PC-9 (cell line): ENCODE data around the gene IL2RG. TPM values are rescaled to one million over a fixed set of nuclear protein-coding genes. Genes with fewer than 3 reads are reported as not detected.

ENCODE experiments used
- BruUV-seq: library from RNA; stranded (reverse); fragments of 400-500 nt; replicated peaks from 2 replicates; lab custom pipeline; 2021; lab: Mats Ljungman, UMichigan
- CTCF ChIA-PET: fragments of 300-600 bp; sonication (Branson Sonifier 250); formaldehyde crosslinking; loops from one replicate; lab custom pipeline; 2022; ENCODE audit warnings: antibody characterized with exemption; lab: Charles Lee
- POLR2A ChIA-PET: fragments of 300-600 bp; sonication (Branson Sonifier 250); formaldehyde crosslinking; loops from one replicate; lab custom pipeline; 2022; ENCODE audit warnings: antibody characterized with exemption; ENCODE audit not compliant: unreplicated experiment; lab: Charles Lee
- DNase-seq, 2 experiments: peaks; one replicate each; pipeline versions ENCODE4 v3.0.0 to v3.0.0-alpha.2; 2015 to 2022; ENCODE audit warnings: mixed read lengths in 1 of 2
- H2AFZ ChIP-seq: fragments of 200-600 bp; sonication (generic); 2 replicates; pipeline ENCODE4 v1.8.1; 2017; ENCODE audit warnings: antibody characterized with exemption
- H3F3A ChIP-seq: fragments of 200-600 bp; sonication (generic); 2 replicates; pipeline ENCODE4 v1.8.1; 2017; ENCODE audit warnings: antibody characterized with exemption, mild to moderate bottlenecking, low read depth; ENCODE audit not compliant: insufficient read depth
- H3K27ac ChIP-seq: fragments of 200-600 bp; sonication (generic); 2 replicates; pipeline ENCODE4 v1.6.1; 2016; ENCODE audit warnings: mixed run types
- H3K27me3 ChIP-seq: fragments of 200-600 bp; sonication (generic); 2 replicates; pipeline ENCODE4 v1.6.1; 2016; ENCODE audit warnings: low read depth, mixed run types; ENCODE audit not compliant: insufficient read depth
- H3K36me3 ChIP-seq: fragments of 200-600 bp; sonication (generic); 2 replicates; pipeline ENCODE4 v1.6.1; 2016; ENCODE audit warnings: low read depth, mixed run types
- H3K4me1 ChIP-seq: fragments of 200-600 bp; sonication (generic); replicated peaks from 2 replicates; pipeline ENCODE4 v1.6.1; 2016; ENCODE audit warnings: mixed run types; ENCODE audit not compliant: insufficient read depth
- H3K4me2 ChIP-seq: fragments of 200-600 bp; sonication (generic); 2 replicates; pipeline ENCODE4 v1.6.1; 2017; ENCODE audit warnings: mixed run types
- H3K4me3 ChIP-seq: fragments of 200-600 bp; sonication (generic); 2 replicates; pipeline ENCODE4 v1.6.1; 2016; ENCODE audit warnings: mixed run types
- H3K79me2 ChIP-seq: fragments of 200-600 bp; sonication (generic); 2 replicates; pipeline ENCODE4 v1.6.1; 2017; ENCODE audit warnings: low read depth, mixed run types
- H3K9me2 ChIP-seq: fragments of 200-600 bp; sonication (generic); 2 replicates; pipeline ENCODE4 v1.8.1; 2017; ENCODE audit warnings: mild to moderate bottlenecking; ENCODE audit not compliant: insufficient read depth
- H3K9me3 ChIP-seq: fragments of 200-600 bp; sonication (generic); 2 replicates; pipeline ENCODE4 v1.8.1; 2016; ENCODE audit warnings: low read depth; ENCODE audit not compliant: insufficient read depth
- H4K20me1 ChIP-seq: fragments of 200-600 bp; sonication (generic); 2 replicates; pipeline ENCODE4 v1.8.1; 2017; ENCODE audit not compliant: insufficient read depth
- EZH2 ChIP-seq: fragments of 200-600 bp; sonication (generic); IDR thresholded peaks from 2 replicates; pipeline ENCODE4 v1.8.0; 2017; ENCODE audit warnings: antibody characterized with exemption, low read depth
- intact Hi-C: fragments of 100-400 bp; cut with micrococcal nuclease; formaldehyde crosslinking; loops from one replicate; pipeline ENCODE4 v1.10.0; 2022; ENCODE audit not compliant: unreplicated experiment
- total RNA-seq: library from RNA; stranded (reverse); gene quantifications from 2 replicates; pipeline ENCODE4 v1.2.3, GENCODE V29; 2021
- TF ChIP-seq, protein P1 (sequence below): fragments of 200-600 bp; sonication (generic); conservative IDR thresholded peaks from 2 replicates; pipeline ENCODE4 v1.6.1; 2017; ENCODE audit warnings: mixed run types, antibody characterized with exemption, mild to moderate bottlenecking, moderate library complexity

The IL2RG gene
- total RNA-seq, 1 experiment from 2014 or later, result not detected

DNA sequence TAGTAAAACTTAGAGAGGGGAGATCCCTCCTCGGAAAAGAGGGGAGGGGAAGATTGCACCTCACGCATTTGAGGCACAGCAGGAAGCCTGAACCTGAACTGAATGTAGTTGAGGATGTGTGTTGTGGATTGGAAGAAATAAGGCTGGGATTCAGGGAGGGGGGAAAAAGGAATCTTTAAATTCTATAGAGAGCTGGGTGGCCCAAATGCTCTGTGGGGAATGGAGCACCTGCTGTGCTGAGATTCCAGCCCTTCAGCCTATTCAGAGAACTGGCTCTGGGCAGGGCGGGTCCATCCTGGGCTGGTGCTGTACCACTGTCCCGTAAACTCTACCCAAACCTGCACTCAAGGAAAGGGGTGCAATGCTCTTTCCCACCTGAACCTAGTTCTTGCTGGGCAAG lies 11.6 kb downstream of the IL2RG start:
- H4K20me1 ChIP-seq, result no peaks in the 10 kb centered on the region
- no peak overlapping the region for H2AFZ ChIP-seq
- no peaks in the 10 kb centered on the region for H3K36me3 ChIP-seq
- H3K4me2 ChIP-seq, result no peak overlapping the region
- ChIA-PET CTCF (no interaction called here), POLR2A (no interaction called here)
- no TSS peak for BruUV-seq
- no peaks in the 10 kb centered on the region for H3K9me3 ChIP-seq
- intact Hi-C loops, result no loop called here
- H3K27me3 ChIP-seq, result no peaks in the 10 kb centered on the region
- no peak for DNase-seq
- no peaks in the 10 kb centered on the region for H3F3A ChIP-seq
- TF ChIP-seq EZH2, result no peak
- TF ChIP-seq, protein P1, sequence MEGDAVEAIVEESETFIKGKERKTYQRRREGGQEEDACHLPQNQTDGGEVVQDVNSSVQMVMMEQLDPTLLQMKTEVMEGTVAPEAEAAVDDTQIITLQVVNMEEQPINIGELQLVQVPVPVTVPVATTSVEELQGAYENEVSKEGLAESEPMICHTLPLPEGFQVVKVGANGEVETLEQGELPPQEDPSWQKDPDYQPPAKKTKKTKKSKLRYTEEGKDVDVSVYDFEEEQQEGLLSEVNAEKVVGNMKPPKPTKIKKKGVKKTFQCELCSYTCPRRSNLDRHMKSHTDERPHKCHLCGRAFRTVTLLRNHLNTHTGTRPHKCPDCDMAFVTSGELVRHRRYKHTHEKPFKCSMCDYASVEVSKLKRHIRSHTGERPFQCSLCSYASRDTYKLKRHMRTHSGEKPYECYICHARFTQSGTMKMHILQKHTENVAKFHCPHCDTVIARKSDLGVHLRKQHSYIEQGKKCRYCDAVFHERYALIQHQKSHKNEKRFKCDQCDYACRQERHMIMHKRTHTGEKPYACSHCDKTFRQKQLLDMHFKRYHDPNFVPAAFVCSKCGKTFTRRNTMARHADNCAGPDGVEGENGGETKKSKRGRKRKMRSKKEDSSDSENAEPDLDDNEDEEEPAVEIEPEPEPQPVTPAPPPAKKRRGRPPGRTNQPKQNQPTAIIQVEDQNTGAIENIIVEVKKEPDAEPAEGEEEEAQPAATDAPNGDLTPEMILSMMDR, result no peak
- no peaks in the 10 kb centered on the region for H3K9me2 ChIP-seq
- no peak overlapping the region for H3K27ac ChIP-seq
- H3K79me2 ChIP-seq, result no peaks in the 10 kb centered on the region
- no peaks in the 10 kb centered on the region for H3K4me1 ChIP-seq
- no peak overlapping the region for H3K4me3 ChIP-seq

DNA sequence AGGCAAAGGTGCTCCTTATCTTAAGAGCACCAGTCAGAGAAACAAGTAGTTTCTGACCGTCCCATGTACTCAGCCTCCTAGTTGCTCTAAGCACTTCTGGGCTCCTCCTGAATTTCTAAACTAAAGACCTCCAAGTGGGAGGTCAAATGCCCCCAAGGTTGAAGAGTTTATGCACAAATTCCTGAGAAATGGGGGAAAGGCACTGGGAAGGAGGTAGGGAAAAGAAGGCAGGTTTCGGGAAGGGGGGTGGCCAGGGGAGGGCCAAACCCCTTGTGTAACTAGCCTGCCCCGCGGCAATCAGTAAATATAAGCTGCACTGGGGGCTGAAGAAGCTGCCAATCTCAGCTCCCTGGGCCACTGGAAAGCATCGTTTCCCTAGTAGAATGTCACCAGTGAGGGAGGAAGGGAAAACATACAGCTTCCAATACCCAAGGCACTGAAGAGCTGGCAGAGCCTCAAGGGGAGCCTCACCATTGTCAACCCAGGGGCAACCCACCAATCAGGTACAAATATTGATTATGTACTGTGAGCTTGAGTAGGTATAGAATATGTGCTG lies 12.3 kb downstream of the IL2RG start:
- no TSS peak for BruUV-seq
- Histone ChIP-seq H3K27me3 (no peaks in the 10 kb centered on the region), H4K20me1 (no peaks in the 10 kb centered on the region), H3K4me3 (no peak overlapping the region), H3K4me2 (no peak overlapping the region), H3K4me1 (no peaks in the 10 kb centered on the region), H3K27ac (no peak overlapping the region), H2AFZ (no peak overlapping the region), H3K9me2 (no peaks in the 10 kb centered on the region), H3K9me3 (no peaks in the 10 kb centered on the region), H3K36me3 (no peaks in the 10 kb centered on the region), H3K79me2 (no peaks in the 10 kb centered on the region), H3F3A (no peaks in the 10 kb centered on the region)
- TF ChIP-seq, protein P1, result no peak
- TF ChIP-seq EZH2, result no peak
- ChIA-PET POLR2A (no interaction called here), CTCF (no interaction called here)
- intact Hi-C loops, result no loop called here
- no peak for DNase-seq

DNA sequence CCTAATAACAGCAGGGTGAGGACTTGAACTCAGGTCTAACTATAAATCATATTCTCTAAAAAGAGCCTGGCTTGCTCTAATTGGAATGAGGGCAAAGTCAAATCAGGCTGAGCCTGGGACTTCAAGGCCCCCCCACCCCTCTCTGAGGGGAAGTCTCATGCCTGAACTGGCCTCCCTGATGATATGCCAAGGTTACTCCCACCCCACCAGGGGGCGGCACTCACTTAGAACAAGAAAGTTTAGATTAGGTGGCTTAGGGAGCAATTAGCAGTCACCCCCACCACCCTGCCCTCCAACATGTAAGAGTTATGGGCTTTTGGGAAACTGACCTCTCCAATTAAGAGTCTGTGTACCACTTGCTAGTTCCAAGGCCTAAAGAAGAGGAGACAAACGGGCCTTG lies 13.1 kb downstream of the IL2RG start:
- no peak overlapping the region for H2AFZ ChIP-seq
- no peaks in the 10 kb centered on the region for H3K4me1 ChIP-seq
- H3K27me3 ChIP-seq, result no peaks in the 10 kb centered on the region
- no peak overlapping the region for H3K27ac ChIP-seq
- no peaks in the 10 kb centered on the region for H4K20me1 ChIP-seq
- no peaks in the 10 kb centered on the region for H3K9me2 ChIP-seq
- ChIA-PET POLR2A (no interaction called here), CTCF (no interaction called here)
- H3F3A ChIP-seq, result no peaks in the 10 kb centered on the region
- DNase-seq, result peak in 1 of 2 experiments; percentile 8
- no peak overlapping the region for H3K4me3 ChIP-seq
- no TSS peak for BruUV-seq
- H3K36me3 ChIP-seq, result no peaks in the 10 kb centered on the region
- no peaks in the 10 kb centered on the region for H3K9me3 ChIP-seq
- H3K79me2 ChIP-seq, result no peaks in the 10 kb centered on the region
- intact Hi-C loops, result no loop called here
- H3K4me2 ChIP-seq, result no peak overlapping the region
- TF ChIP-seq, protein P1, result peak; percentile 59
- no peak for TF ChIP-seq EZH2
